Fibroblast of the conjunctiva (primary cell): ENCODE measurements around the gene ZNF385A.
A peak's percentile ranks its signal among the peaks of the same experiment; 100 is the strongest.

ENCODE experiments used
- DNase-seq: peaks from one replicate; pipeline ENCODE4 v3.0.0-alpha.2; 2010; ENCODE audit warnings: low read depth

ZNF385A gene

GRCh38 chr12:54392485-54393206, 8.1 kb upstream of the ZNF385A start:
- DNase-seq: no peak

GRCh38 chr12:54390668-54391551, 6.4 kb upstream of the ZNF385A start:
- no peak for DNase-seq

GRCh38 chr12:54390176-54390667, 5.7 kb upstream of the ZNF385A start:
- DNase-seq: no peak

- no peak for DNase-seq
Measured at GRCh38 chr12:54389607-54390175, 5.2 kb upstream of the ZNF385A start.

GRCh38 chr12:54389134-54389508, 4.6 kb upstream of the ZNF385A start:
- no peak for DNase-seq

- no peak for DNase-seq
Measured at GRCh38 chr12:54388237-54389133, 4.0 kb upstream of the ZNF385A start.

- no peak for DNase-seq
Measured at GRCh38 chr12:54387114-54387467, 2.6 kb upstream of the ZNF385A start.

GRCh38 chr12:54386403-54387113, 2.0 kb upstream of the ZNF385A start:
- no peak for DNase-seq

- no peak for DNase-seq
Measured at GRCh38 chr12:54385251-54385914, 850 bp upstream of the ZNF385A start.

GRCh38 chr12:54383041-54383609, 1.4 kb downstream of the ZNF385A start:
- peak; percentile 93 for DNase-seq

GRCh38 chr12:54381136-54381535, 3.4 kb downstream of the ZNF385A start:
- DNase-seq: no peak

GRCh38 chr12:54379398-54380201, 4.9 kb downstream of the ZNF385A start:
- DNase-seq: peak; percentile 76

- no peak for DNase-seq
Measured at GRCh38 chr12:54378796-54379397, 5.6 kb downstream of the ZNF385A start.

GRCh38 chr12:54377797-54378515, 6.6 kb downstream of the ZNF385A start:
- DNase-seq: no peak

- no peak for DNase-seq
Measured at GRCh38 chr12:54377007-54377406, 7.5 kb downstream of the ZNF385A start.

- DNase-seq: no peak
Measured at GRCh38 chr12:54376596-54376995, 7.9 kb downstream of the ZNF385A start.

- no peak for DNase-seq
Measured at GRCh38 chr12:54375259-54375579, 9.3 kb downstream of the ZNF385A start.

GRCh38 chr12:54374562-54375258, 9.8 kb downstream of the ZNF385A start:
- no peak for DNase-seq
